Mesothelial cell of epicardium (in vitro differentiated cells): ENCODE data around the gene TMIGD2. TPM values are rescaled to one million over a fixed set of nuclear protein-coding genes. Genes with fewer than 3 reads are reported as not detected.
"Not testable (repeated sequence)": the region's sequence is repeated elsewhere in the genome, so short reads cannot be mapped to it uniquely, and the experiment has no call there.

Source experiments
- DNase-seq, 2 experiments: peaks; one replicate each; pipeline ENCODE4 v3.0.0; 2021; ENCODE audit warnings: low spot score in 2 of 2; ENCODE audit not compliant: unreplicated experiment in 2 of 2
- H3K27ac Mint-ChIP-seq: 2 replicates; pipeline ENCODE4 v1.8.0; 2021; ENCODE audit warnings: mixed read lengths
- H3K27me3 Mint-ChIP-seq: 2 replicates; pipeline ENCODE4 v1.8.0; 2021; ENCODE audit warnings: low read depth, mixed read lengths
- H3K36me3 Mint-ChIP-seq: 2 replicates; pipeline ENCODE4 v1.8.0; 2021; ENCODE audit warnings: mixed read lengths
- H3K4me1 Mint-ChIP-seq: 2 replicates; pipeline ENCODE4 v1.8.0; 2021; ENCODE audit warnings: mixed read lengths
- H3K4me3 Mint-ChIP-seq: 2 replicates; pipeline ENCODE4 v1.8.0; 2021; ENCODE audit warnings: mild to moderate bottlenecking, moderate library complexity, mixed read lengths
- H3K9me3 Mint-ChIP-seq: 2 replicates; pipeline ENCODE4 v1.8.0; 2021; ENCODE audit warnings: mixed read lengths
- CTCF ChIP-seq: fragments of 200-600 bp; sonication (generic); IDR thresholded peaks from one replicate; pipeline ENCODE4 v1.5.0; 2021; ENCODE audit warnings: antibody characterized with exemption; ENCODE audit not compliant: unreplicated experiment
- total RNA-seq: library from RNA; stranded (reverse); gene quantifications from 3 replicates; pipeline ENCODE4 v1.2.1, GENCODE V29; 2021

Gene TMIGD2
- 0.29 TPM in 1 of 3 replicates, not detected in the others for total RNA-seq

GRCh38 chr19:4302243-4302640 is at the start of gene TMIGD2:
TSS of gene TMIGD2 (minus strand) at chr19:4302389. CDS start at chr19:4302385, 4 bp downstream.
- TF ChIP-seq CTCF: no peak
- Mint-ChIP-seq H3K4me3 (no peak within 1 kb of the TSS), H3K27me3 (no peaks in the 10 kb centered on the region), H3K36me3 (peaks cover 3% of the 10 kb centered on the region), H3K27ac (no peak within 1 kb of the TSS), H3K9me3 (no peaks in the 10 kb centered on the region), H3K4me1 (peaks cover 6% of the 10 kb centered on the region)
- DNase-seq: no peak

- no peaks in the 10 kb centered on the region for H3K27me3 Mint-ChIP-seq
- H3K36me3 Mint-ChIP-seq: peaks cover 18% of the 10 kb centered on the region
- no peak for TF ChIP-seq CTCF
- no peak for DNase-seq
- H3K27ac Mint-ChIP-seq: no peak overlapping the region
- H3K4me3 Mint-ChIP-seq: no peak overlapping the region
- H3K9me3 Mint-ChIP-seq: no peaks in the 10 kb centered on the region
- H3K4me1 Mint-ChIP-seq: no peaks in the 10 kb centered on the region
Measured at GRCh38 chr19:4350726-4351125, 48.5 kb upstream of the TMIGD2 start.

- Mint-ChIP-seq H3K4me1 (no peaks in the 10 kb centered on the region), H3K4me3 (no peak overlapping the region), H3K36me3 (peaks cover 18% of the 10 kb centered on the region), H3K9me3 (no peaks in the 10 kb centered on the region), H3K27ac (no peak overlapping the region), H3K27me3 (no peaks in the 10 kb centered on the region)
- no peak for DNase-seq
- no peak for TF ChIP-seq CTCF
Measured at GRCh38 chr19:4350111-4350510, 47.9 kb upstream of the TMIGD2 start.

- not testable (repeated sequence) for H3K9me3 Mint-ChIP-seq, H3K27ac Mint-ChIP-seq, H3K27me3 Mint-ChIP-seq, DNase-seq, H3K4me1 Mint-ChIP-seq, H3K4me3 Mint-ChIP-seq
- H3K36me3 Mint-ChIP-seq: peaks cover 18% of the 10 kb centered on the region
Measured at GRCh38 chr19:4349225-4349624, 47.0 kb upstream of the TMIGD2 start.

GRCh38 chr19:4347521-4347920 is 45.3 kb upstream of the TMIGD2 start:
- Mint-ChIP-seq H3K27ac (no peak overlapping the region), H3K4me3 (no peak overlapping the region), H3K9me3 (no peaks in the 10 kb centered on the region), H3K27me3 (peaks cover 2% of the 10 kb centered on the region), H3K36me3 (peaks cover 16% of the 10 kb centered on the region), H3K4me1 (peaks cover 5% of the 10 kb centered on the region)
- no peak for DNase-seq
- TF ChIP-seq CTCF: no peak

- H3K9me3 Mint-ChIP-seq: no peaks in the 10 kb centered on the region
- no peak for TF ChIP-seq CTCF
- peaks cover 10% of the 10 kb centered on the region for H3K4me1 Mint-ChIP-seq
- peaks cover 2% of the 10 kb centered on the region for H3K27me3 Mint-ChIP-seq
- DNase-seq: no peak
- H3K36me3 Mint-ChIP-seq: peaks cover 16% of the 10 kb centered on the region
- H3K4me3 Mint-ChIP-seq: no peak overlapping the region
- H3K27ac Mint-ChIP-seq: no peak overlapping the region
Measured at GRCh38 chr19:4346020-4346383, 43.8 kb upstream of the TMIGD2 start.
